GM19468 (cell line): ENCODE data around the gene DGKQ.

Source experiments
- ATAC-seq: cut with Tn5 transposase; IDR thresholded peaks from one replicate; pipeline ENCODE4 v1.9.1; 2021; ENCODE audit warnings: mild to moderate bottlenecking, moderate library complexity, moderate number of reproducible peaks; ENCODE audit not compliant: unreplicated experiment; ENCODE audit errors: extremely low read depth

The DGKQ gene

GRCh38 chr4:996030-996996 is 22.9 kb upstream of the DGKQ start:
- ATAC-seq: no peak

GRCh38 chr4:995311-996026 is 22.1 kb upstream of the DGKQ start:
- no peak for ATAC-seq

GRCh38 chr4:993111-994029 is 20.0 kb upstream of the DGKQ start, which contains the start of gene SLC26A1:
TSS of gene SLC26A1 (minus strand) at chr4:993404. CDS start at chr4:991703, 1,701 bp downstream.
- ATAC-seq: no peak

- no peak for ATAC-seq
These were observed 19.1 kb upstream of the DGKQ start for GRCh38 chr4:992297-993110.

- ATAC-seq: no peak
These were observed 18.3 kb upstream of the DGKQ start for GRCh38 chr4:991451-992296.

- ATAC-seq: no peak
These were observed 17.5 kb upstream of the DGKQ start for GRCh38 chr4:990746-991367.

- ATAC-seq: no peak
These were observed 16.5 kb upstream of the DGKQ start for GRCh38 chr4:989722-990471.

GRCh38 chr4:988726-989721 is 15.7 kb upstream of the DGKQ start:
- ATAC-seq: no peak

GRCh38 chr4:987624-988513 is 14.5 kb upstream of the DGKQ start:
- no peak for ATAC-seq

- peak; percentile 27 for ATAC-seq
These were observed 13.7 kb upstream of the DGKQ start, which contains the start of gene IDUA for GRCh38 chr4:986879-987623. TSS of gene IDUA (plus strand) at chr4:987044. CDS start at chr4:987085, 41 bp downstream.

GRCh38 chr4:986428-986878 is 13.1 kb upstream of the DGKQ start:
- ATAC-seq: no peak

- no peak for ATAC-seq
These were observed 11.9 kb upstream of the DGKQ start for GRCh38 chr4:985123-985830.

GRCh38 chr4:984336-985054 is 11.1 kb upstream of the DGKQ start:
- no peak for ATAC-seq
